GM12892 (cell line): ENCODE measurements around the gene CNN3.

Experiments used
- POLR2A ChIP-seq: IDR thresholded peaks from 2 replicates; pipeline ENCODE4 v1.6.1; 2011; ENCODE audit warnings: low read depth, low read length, control low read depth
- POLR2AphosphoS5 ChIP-seq: IDR thresholded peaks from 2 replicates; pipeline ENCODE4 v1.6.1; 2011; ENCODE audit warnings: low read depth, low read length, control low read depth
- TAF1 ChIP-seq: IDR thresholded peaks from 2 replicates; pipeline ENCODE4 v1.6.1; 2011; ENCODE audit warnings: low read depth, mild to moderate bottlenecking, control low read depth, low read length, borderline replicate concordance

GRCh38 chr1:94899756-94900155, 27.2 kb downstream of the CNN3 start:
- TF ChIP-seq POLR2A (no peak), TAF1 (no peak), POLR2AphosphoS5 (no peak)
